Stimulated activated CD4-positive, alpha-beta T cell treated with anti-CD3 and anti-CD28 coated beads, Interleukin-4, amount 100 ng/mL, for 24 hours (primary cell): ENCODE results near the gene CYP46A1.

Source experiments
- DNase-seq: peaks from one replicate; pipeline ENCODE4 v3.0.0-alpha.2; 2020

The CYP46A1 gene

DNA sequence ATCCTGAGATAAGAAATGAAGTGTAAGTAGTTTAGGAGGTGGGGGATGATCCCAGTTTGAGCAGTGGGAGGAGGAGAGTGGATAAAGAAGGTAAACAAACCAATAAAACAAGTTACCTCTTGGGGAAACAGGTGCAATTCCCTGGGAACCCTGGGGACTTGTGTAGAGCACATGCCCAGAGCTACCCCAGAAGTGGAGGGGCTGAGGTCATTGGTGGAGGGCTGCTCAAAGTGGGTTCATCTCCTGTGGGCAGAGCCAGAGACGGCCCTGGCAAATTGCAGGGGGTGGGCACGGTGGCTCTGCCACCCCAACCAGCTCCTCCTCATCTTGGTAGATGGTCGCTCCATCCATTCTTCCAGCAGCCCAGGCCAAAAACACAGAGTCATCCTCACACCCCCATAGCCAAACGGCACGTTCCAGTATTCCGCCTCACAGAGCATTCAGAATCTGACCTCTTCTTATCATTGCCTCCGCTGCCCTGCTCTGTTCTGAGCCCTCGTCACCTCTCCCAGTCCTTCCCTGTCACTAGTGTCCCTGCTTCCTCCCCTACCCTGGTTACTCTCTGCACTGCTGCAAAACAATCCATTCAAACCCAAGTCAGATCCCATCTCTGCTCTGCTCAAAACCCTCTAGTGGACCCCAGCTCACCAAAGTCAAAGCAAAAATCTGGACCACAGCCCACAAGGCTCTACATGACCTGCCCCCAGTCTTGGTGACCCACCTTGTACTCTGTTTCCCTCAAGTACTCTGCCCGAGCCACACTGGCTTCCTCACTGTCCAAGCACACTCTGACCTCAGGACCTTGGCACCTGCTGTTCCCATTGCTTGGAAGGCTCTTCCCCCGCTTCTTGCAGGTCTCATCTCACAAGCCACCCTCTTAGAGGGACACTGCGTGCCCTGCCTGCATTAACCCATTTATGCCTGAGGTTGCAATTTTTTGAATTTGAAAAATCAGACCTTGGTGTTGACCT, 5.5 kb downstream of the CYP46A1 start:
- no peak for DNase-seq

GRCh38 chr14:99690636-99691035, 6.5 kb downstream of the CYP46A1 start:
- DNase-seq = no peak

- DNase-seq = no peak
Observed at GRCh38 chr14:99691111-99691885, 7.2 kb downstream of the CYP46A1 start.

DNA sequence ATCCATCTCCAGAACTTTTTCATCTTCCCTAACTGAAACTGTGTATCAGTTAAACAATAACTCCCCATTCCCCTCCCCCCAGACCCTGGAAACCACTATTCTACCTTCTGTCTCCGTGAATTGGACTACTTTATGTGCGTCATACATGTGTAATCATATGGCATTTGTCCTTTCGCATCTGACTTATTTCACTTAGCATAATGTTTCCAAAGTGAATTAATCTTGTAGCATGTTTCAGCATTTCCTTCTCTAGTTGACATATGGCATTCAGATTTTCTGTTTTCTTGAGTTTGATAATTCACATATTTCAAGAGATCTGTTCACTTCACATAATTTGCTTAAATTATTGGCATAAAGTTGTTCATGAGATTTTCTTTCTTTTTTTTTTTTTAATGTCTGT, 9.8 kb downstream of the CYP46A1 start:
- no peak for DNase-seq

GRCh38 chr14:99696929-99697328, 12.8 kb downstream of the CYP46A1 start:
- no peak for DNase-seq

DNA sequence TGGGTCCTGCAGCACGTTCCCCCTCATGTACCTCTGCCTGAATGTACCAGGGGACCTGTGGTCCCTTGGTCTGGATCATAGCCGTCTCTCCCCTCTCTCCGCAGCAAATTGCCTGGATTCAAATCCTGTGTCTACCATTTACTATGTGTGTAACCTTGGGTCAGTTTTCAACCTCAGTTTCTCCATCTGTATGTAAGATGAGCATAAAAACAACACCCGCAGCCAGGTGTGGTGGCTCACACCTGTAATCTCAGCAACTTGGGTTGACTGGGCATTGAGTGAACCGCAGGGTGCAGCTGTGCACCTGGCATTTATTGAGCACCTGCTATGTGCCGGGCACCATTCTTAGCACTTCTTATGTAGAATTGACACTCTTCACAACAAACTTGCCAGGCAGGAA, 14.1 kb downstream of the CYP46A1 start:
- DNase-seq = no peak

- no peak for DNase-seq
Observed at GRCh38 chr14:99698642-99699041, 14.5 kb downstream of the CYP46A1 start.

DNA sequence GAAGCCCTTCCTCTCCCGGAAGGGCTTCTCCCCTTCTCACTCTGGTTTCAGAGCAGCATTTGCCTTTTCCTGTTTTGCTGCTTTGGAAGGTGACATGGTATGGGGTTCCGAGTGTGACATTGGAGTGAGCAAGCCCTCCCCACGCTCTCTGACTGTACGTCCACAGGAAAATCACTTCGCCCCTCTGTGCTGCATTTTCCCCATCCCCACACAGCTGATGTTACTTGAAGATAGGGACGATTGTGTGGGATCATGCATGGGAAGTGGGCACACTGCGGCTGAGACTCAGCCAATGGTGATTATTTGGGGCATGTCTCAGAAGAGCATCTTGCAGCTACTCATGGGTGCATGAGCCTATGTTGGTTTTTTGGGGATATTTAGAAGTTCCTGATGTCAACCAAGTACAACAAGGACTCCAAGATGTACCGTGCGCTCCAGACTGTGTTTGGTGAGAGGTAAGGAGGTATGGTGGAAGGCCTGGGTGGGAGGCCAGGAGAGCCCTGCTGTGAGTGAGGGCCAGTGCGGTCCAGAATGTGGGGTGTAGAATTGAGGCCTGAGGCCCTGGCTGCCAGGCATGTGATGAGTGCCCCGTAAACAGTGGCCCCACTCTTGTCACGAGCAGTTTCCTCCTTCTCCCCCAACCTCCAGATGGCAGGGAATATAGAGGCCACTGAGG, 15.1 kb downstream of the CYP46A1 start:
- DNase-seq = no peak

- no peak for DNase-seq
Observed at GRCh38 chr14:99699861-99700260, 15.8 kb downstream of the CYP46A1 start.

GRCh38 chr14:99700379-99700778, 16.3 kb downstream of the CYP46A1 start:
- no peak for DNase-seq

DNA sequence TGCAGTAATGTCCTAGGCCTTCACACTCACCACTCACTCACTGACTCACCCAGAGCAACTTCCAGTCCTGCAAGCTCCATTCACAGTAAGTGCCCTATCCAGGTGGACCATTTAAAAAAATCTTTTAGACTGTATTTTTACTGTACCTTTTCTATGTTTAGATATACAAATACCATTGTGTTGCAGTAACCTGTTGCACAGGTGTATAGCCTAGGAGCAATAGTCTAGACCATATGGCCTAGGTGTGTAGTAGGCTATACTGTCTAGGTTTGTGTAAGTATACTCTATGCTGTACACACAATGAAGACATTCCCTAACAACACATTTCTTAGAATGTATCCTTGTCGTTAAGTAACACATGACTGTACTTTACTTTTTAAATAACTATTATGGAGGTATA, 17.2 kb downstream of the CYP46A1 start:
- DNase-seq = no peak

DNA sequence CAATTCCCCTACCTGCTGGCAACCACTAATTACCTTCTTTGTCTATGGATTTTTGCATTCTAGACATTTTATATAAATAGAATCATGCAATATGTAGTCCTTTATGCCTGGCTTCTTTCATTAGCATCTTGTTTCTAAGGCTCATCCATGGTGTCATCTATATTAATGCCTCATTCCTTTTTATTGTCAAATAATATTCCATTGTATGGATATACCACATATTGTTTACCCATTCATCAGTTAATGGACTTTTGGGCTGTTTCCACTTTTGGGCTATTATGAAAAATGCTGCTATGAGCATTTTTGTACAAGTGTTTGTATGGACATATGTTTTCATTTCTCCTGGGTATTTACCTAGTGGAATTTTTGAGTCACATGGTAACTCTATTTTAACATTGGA, 18.0 kb downstream of the CYP46A1 start:
- DNase-seq = no peak

DNA sequence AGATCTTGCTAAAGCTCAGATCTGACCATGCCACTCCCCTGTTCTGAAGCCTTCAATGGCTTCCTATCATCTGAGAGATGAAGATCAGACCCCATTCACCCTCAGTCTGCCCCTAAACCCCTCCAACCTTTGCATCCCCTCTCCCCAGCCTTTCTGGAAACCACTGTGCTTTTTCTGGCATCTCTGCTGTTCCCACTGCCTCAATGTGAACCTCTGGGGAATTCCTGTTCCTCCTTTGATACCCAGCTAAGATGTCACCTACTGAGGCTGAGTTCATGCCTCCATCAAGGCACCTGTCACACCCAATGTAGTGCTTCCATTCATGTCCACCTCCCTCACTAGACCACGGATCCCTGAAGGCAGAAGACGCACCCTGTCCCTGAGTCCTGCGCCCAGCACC, 19.3 kb downstream of the CYP46A1 start:
- no peak for DNase-seq

DNA sequence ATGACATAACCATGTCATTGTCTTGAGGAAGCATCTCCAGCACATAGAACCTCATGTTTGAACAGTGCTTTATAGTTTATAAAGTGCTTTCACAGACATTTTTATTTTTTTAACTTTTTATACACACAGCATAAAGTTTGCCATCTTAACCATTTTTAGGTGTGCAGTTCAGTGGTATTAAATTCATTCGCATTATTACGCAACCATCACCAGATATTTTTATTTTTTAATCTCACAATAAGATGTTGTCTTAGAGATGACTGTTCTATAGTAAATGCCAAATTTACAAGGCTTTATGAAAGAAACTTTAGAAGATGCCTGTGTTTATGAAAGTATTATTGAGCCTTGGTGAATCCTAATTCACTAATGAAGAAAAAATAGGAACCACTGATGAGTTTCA, 19.9 kb downstream of the CYP46A1 start:
- no peak for DNase-seq

DNA sequence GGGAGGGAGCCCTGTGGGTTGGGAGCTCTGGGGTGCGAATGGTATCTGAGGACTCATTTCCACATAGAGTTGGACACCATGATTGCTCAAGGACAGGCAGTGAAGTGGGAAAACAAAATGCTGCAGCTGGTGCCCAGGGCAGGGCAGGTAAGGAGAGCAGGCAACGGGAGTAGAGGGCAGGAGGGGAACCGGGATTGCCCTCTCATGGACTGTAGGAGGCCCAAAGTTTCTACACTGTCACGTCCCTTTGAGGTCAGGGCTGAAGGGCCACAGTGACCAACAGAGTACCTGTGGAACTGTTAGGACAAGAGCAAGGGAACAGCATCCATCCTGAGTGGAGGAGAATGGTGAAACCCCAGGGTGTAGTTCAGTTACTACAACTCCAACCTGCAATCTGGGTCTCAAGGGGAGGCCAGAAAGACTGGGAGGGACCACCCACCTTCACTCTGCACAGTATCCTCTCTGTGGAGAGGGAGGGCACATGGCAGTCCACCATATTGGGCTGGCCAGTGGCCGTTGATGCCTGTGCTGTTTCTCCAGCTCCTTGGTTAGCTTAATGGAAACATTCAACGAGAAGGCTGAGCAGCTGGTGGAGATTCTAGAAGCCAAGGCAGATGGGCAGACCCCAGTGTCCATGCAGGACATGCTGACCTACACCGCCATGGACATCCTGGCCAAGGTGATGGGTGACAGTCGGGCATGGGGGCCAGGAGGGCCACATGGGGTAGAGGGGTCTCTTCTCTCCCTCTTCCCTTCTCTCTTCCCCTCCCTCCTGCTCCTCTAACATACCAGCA, 22.2 kb downstream of the CYP46A1 start:
- DNase-seq = no peak

DNA sequence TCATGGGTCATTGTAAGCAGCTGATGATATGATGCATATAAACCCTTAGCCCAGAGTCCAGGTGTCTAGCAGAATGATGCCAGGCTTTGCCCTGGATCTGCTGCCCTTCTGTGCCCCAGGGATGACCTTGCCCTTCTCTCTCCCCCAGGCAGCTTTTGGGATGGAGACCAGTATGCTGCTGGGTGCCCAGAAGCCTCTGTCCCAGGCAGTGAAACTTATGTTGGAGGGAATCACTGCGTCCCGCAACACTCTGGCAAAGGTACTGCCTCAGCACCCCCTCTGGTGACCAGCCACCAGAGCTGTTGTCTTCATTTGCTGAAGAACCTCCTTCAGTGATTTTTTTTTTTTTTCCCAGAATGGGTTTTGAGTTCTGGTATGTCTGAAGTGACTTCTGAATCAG, 23.3 kb downstream of the CYP46A1 start:
- DNase-seq = no peak

GRCh38 chr14:99707921-99708320, 23.8 kb downstream of the CYP46A1 start:
- DNase-seq = no peak

- no peak for DNase-seq
Observed at GRCh38 chr14:99708449-99708848, 24.4 kb downstream of the CYP46A1 start.

DNA sequence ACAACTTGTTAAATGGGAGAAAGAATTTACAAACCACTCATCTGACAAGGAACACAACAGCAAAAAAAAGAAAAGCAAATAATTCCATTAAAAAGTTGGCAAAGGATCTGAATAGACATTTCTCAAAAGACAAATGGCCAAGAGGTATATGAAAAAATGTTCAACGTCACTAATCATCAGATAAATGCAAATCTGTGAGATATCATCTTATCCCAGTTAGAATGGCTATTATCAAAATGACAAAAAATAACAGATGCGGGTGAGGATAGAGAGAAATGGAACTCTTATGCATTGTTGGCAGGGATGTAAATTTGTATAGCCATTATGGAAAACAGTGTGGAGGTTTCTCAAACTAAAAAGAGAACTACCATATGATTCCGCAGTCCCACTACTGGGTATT, 29.9 kb downstream of the CYP46A1 start:
- DNase-seq = no peak

DNA sequence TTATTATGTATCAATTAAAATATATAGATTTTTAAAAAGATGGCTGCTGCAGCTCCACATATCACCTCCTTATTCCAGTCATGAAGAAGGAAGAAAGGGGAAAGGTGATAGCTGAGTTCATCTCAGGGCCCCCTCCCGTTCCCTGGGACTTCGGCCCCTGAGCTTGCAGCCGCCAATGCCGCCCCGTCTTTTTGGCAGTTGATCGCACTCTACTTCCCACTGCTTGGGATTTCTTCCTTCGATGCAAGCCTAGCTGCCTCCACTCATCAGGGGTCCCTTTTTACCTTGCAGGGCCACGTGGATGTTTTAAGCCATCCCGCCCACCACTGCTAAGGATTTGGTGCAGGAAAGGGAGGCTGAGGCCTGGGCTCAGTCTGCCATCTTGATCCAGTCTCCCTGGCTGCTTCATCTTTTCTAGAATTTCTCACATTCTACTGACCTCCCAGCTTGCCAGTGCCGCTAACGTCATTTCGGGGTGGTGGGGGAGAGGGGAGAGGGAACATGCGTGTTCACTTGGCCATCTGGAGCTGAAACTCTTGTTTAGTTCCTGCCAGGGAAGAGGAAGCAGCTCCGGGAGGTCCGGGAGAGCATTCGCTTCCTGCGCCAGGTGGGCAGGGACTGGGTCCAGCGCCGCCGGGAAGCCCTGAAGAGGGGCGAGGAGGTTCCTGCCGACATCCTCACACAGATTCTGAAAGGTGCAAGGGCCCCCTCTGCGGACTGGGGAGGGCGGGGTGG, 31.3 kb downstream of the CYP46A1 start:
- no peak for DNase-seq

DNA sequence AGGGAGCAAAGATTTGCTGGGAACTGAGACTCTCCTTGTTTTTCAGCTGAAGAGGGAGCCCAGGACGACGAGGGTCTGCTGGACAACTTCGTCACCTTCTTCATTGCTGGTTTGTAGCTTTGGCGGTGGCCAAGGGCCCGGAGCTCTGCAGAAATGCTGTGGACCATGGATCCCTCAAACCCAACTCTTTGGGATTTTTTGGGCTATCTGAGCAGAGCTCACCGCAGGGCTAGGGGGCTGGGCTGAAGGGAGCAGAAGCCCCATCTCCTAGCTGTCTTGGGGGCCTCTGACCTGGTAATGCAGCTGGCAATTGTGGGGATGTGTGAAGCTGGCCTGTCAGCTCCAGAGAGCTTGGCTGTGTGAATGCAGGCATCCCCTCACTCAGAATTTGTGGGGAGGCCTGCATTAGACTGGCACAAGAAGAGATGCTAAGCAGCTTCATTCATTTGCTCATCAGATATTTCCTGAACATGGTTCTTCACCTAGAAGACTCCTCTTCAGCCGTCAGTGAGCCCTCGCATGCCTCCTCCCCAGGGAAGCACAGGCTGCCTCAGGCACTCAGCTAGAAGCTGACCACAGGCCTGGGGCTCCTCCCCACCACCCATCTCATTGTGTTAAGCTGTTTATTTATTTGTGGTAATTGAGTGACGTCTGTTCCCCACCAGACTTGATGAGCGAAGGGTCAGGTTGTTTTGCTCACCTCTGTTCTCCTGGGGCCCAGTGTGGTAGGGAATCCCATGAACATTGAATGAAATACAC, 32.2 kb downstream of the CYP46A1 start:
- no peak for DNase-seq
